Activated CD8-positive, alpha-beta memory T cell treated with anti-CD3 and anti-CD28 coated beads for 4 hours (primary cell): Measurements from ENCODE around the gene PPL.

Experiments
- DNase-seq, 2 donors: peaks; one replicate each; pipeline ENCODE4 v3.0.0-alpha.2; 2020; ENCODE audit warnings: low read depth in 2 of 2

Gene PPL

DNA sequence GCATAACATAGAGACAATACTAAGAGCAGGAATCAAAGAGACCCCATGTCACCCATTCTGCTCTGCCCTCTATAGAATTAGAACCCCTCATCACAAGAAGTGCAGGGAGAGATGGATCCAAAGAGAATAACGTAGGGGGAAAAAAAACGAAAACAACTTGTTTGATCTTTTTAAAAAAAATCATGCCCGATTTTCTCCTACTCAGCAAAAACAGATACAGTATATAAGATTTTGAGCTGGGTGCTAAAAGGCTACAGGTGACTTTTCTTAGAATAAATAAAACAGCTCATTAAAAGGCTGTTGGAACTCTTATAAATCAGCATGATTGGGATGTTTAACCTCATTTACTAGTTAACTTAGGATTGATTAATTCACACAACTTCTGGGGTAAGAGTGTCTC lies 72.2 kb downstream of the PPL start:
- DNase-seq = no peak

DNA sequence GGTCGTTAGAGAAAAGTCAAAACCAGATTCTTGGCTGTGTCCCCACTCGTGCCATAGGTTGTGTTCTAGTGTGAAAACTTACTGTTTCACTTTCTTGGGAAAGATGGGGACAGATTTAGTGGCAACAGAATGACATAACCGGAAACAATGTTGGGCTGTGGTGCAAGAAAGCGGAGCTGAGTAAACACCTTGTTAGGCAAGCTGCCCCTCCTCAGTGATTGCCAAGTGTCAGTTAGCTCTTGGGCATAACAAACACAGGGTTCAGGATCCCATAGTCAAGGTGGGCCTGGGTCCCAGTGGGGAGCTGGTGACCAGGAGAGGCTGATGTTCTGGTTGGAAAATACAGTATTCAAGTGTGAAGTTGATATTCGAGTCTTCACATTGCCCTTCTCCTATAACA lies 74.3 kb downstream of the PPL start:
- no peak for DNase-seq

DNA sequence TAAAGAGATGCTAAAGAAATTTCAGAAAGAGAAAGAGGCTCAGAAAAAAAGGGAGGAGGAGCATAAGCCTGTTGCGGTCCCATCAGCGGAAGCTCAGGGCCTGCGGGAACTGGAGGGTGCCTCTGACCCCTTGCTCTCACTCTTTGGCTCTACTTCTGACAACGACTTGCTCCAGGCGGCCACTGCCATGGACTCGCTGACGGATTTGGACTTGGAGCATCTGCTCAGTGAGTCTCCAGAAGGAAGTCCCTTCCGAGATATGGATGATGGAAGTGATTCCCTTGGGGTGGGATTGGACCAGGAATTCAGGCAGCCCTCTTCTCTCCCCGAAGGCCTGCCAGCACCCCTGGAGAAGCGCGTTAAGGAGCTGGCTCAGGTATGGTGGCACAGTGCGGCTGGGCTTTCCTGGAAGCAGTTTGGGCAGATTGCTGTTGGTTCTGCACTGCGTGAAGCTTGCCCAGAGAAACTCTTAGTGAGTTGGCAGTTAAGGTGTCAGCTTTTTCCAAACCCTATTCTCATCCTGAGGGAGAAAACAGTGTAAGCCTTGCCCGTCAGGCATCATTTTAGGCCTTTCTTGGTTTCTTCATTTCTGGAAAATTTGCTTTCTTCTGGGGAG lies 76.1 kb downstream of the PPL start:
- DNase-seq = no peak

DNA sequence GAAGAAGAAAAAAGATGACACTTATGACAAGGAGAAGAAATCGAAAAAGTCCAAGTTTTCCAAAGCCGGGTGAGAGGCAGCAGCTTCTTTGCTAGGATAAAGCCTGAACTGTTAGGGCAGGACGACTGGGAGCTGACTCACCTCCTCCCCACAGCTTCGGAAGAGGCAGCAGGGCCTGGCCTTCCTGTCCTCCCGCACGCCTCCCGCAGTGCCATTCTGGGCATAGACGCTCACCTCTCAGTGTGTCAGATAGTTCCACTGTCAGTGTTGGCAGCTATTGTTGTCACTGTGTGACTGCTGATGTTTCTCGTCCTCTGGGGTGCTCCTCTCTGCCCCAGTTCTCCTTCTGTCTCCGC lies 77.1 kb downstream of the PPL start:
- DNase-seq = no peak

DNA sequence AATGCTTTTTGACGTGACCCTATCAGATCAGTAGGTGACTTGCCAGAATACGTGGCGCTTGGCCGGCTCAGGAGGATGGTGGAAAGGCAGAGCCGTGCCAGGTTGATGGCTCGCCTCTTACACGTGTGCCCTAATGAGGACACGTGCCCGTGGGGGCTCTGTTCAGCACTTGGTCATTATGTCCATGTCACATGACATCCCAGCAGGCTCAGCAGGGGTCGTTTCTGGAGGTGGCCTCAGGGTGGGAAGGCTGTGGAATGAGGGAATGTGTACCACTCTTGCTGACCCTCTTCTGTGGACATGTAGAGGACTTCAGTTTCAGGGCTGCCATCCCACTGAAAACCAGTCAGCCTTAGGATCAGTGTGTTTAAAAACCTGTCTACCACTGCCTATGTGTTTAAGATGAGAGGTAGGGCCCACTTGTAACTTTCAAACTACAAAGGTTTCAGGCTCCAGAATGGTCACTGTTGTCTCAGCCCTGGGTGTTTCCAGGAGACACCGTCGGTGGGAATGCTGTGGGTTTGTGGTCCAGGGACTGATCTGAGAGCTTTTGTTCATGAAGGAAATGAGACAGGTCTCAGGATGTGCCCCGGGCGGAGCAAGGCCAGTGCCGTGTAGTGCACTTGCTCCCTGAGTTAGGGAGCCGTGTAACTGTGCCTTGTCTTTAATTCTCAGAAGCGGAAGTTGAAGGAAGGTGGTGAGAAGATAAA lies 77.6 kb downstream of the PPL start:
- DNase-seq = no peak

DNA sequence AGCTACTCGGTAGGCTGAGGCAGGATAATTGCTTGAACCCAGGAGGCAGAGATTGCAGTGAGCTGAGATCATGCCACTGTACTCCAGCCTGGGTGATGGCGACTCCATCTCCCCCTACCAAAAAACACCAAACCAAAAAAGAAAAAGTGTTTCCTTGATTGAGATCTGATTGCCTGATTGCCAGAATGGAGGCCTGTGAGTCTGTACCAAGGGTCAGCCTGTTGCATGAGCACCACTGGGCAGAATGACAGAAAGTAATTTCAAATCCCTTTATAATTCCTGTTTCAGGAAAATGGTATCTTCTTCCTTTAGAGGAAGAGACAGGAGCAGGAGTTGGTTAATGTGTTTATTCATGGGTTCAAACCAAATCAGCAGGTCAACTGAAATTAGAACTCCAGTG lies 81.1 kb downstream of the PPL start:
- DNase-seq = no peak

DNA sequence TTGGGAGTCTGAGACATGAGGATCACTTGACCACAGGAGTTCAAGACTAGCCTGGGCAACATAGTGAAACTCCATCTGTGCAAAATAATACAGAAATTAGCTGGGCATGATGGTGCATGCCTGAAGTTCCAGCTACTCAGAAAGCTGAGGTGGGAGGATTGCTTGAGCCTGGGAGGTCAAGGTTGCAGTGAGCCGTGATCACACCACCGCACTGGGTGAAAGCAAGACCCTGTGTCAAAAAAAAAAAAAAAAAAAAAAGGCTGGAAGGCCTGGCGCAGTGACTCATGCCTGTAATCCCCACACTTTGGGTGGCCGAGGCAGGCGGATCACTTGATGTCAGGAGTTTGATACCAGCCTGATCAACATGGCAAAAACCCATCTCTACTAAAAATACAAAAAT lies 81.6 kb downstream of the PPL start:
- DNase-seq = no peak

DNA sequence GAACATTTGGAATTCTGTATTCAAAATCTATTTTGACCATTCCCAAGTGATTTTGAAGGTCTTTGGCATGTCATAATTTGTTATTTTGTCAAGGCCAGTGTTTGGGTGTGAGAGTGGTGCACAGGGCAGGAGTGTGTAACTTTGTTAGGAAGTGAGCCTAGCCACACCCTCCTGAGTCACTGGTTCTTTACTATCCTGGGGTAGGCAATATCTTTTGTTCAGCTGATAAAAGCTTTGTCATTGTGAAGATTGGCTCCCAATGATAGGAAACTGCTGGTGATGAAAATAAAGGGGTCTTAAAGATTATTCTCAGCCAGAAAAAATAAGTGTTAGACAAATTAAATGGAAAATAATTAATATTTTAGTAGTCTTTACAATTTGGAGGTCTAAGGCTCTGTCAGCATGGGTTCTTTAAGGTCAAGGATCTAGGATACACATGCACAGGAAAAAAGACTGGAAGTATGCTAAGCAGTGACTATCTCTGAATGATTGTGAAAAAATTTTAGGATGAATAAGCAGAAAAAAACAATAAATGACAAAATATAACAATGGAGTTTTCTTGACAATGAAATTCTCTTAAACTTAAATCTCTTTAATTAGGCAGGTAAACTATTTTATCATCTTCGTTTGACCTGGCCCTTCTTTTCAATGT lies 84.6 kb downstream of the PPL start:
- no peak for DNase-seq

DNA sequence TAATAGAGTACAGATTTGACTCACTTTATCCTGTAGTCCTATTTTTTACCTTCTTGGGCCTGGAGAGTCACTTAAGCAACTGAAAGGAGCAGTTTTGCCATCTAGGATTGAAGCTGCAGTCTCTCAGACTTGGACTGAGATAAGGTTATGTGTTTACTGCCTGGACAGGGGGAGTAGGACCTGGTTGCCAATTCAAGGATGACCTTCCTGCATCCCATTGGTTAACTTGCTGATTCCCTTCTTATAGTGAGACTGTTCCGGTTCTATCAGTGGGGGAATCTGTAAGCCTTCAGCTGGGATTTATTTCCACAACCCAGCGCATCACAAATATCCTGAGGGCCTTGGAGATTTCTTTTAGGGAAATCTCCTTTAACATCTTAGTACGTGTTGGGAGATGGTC lies 86.7 kb downstream of the PPL start:
- DNase-seq = no peak

DNA sequence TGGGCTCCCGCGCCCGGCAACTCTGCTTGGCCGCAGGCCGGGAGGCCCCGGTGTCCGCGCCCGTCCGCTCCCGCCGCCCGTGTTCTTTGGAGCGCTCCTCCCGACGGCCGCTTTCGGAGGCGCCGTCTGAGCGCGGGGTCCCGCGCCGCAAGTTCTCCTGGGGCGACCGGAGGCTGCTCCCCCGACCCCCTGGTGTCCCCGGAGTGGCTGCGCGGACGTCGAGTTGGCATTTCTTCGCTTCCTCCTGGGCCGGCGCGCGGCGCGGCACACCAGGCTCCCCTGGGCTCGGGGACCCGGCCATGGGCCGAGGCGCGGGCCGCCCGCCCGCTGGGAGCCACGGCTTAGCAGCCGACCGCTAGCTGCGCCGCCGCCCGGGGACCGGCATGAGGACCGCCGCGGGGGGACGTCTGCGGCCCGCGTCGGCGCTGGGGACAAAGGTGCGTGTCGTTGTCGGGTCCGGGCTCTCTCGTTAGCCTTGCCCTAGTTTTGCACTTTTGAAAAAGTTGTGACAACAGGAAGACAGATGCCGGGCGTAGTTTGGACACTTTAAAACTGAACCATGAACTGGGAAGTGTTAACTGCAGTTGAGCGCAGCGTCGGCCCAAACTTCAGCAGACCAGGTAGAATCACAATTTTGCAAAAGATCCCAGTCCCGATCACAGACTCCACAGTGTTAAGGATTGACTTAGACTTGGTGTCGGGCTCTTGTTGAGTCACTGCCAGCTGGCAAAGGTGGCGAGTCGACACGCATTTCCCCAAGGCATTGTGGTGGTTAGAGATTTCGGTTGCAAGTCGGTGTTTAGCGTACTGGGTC lies 89.0 kb downstream of the PPL start:
- DNase-seq = no peak

DNA sequence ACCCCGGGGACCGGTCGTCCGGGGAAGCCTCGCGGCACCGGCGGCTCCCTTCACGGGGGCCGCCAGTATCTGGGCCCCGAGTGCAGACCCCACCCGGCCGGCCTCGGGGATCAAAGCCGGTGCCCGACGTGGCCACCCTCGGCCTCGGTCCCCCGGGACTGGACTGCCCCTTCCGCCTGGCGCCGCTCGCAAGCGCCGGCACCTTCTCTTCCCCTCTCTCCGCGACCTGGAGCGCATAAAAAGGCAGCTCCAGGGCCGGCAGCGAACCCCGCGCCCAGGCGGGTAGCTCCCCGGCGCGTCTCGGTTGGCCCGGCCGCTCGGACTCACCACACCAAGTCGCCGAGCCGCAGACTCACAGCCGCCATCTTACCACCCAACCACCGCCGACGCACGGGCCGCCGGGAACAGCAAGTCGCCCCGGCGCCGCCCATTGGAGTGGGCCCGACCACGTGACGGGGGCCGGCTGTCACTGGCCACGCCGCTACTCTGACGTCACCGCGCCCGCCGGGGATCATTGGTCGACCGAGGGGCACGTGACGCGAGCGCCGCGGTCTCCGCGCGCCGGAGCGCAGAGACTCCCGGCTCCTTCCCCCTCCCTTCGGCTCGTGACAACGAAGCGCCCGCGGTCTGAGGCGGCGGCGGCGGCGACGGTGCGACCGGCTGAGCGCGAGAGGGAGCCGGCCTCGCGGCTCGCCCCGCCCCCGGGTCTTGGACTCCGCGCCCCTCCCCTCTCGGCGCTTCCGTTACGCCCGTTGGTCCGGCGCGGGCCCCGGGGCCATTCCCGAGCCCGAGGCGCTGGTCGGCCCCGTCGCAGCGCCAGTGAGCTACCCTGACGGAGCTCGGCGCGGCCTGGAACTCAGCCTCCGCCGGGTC lies 89.8 kb downstream of the PPL start, which contains the start of the genes GLYR1 and UBN1:
Gene GLYR1, minus strand, starts transcription at position 388 of the 873 bp plus-strand sequence. Its CDS starts 23 bp downstream, at position 365.
Gene UBN1, plus strand, starts transcription at position 581 of the 873 bp plus-strand sequence. CDS start 5,437 bp downstream, outside the sequence.
- peak; percentile 99 for DNase-seq

DNA sequence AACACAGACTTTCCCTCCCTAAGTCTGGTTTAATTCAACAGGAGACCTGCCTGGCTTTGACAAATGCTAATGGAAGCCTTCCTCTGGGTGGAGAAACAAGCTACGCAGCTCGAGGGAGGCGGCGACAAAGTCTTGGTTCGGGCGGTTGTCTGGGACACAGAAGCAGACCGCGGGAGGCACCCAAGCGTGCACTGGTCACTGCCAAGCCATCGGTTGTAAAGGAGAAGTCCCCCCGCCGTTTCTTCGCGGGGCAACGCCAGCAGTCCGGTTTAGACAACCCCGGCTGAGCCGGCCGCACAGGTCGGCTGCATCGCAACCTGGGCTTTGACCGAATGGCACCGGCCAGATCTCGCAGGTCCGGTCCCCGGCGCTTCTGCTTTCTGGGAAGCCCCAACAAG lies 90.4 kb downstream of the PPL start:
- no peak for DNase-seq

DNA sequence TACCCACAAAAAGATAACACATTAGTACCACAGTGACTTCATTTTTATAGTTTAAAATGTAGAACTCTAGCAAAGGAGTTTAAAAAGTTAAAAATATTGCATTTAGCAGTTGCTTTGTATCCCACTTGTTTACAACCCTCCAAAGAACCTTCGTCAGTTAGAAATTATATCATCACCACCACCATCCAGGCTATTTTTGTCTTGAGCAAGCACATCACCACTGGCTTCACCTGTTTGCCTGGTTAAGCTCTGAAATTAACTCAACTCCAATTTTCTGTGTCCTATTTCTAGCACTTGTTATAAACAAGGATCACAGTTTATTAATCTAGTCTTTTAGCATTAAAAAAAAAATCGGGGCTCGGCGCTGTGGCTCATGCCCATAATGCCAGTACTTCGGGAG lies 96.0 kb downstream of the PPL start:
- no peak for DNase-seq

DNA sequence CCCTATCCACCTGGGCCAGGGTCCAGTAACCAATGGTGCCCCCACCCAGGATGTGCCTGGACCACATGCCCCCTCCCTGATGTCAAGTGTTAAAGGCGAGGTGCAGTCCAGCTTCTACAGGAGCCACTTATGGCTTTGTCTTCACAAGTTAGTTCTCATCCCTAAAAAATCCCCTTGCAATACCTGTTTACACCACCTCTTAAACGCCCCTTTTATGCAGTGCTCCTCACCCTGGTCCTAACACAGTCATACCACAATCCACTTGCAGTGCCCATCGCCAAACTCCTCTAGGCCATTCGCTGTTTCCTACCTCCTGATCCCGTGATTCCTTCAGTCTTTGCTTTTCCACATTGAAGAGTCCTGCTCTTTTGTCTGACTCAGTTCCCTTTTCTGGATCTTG lies 97.0 kb downstream of the PPL start:
- DNase-seq = no peak

DNA sequence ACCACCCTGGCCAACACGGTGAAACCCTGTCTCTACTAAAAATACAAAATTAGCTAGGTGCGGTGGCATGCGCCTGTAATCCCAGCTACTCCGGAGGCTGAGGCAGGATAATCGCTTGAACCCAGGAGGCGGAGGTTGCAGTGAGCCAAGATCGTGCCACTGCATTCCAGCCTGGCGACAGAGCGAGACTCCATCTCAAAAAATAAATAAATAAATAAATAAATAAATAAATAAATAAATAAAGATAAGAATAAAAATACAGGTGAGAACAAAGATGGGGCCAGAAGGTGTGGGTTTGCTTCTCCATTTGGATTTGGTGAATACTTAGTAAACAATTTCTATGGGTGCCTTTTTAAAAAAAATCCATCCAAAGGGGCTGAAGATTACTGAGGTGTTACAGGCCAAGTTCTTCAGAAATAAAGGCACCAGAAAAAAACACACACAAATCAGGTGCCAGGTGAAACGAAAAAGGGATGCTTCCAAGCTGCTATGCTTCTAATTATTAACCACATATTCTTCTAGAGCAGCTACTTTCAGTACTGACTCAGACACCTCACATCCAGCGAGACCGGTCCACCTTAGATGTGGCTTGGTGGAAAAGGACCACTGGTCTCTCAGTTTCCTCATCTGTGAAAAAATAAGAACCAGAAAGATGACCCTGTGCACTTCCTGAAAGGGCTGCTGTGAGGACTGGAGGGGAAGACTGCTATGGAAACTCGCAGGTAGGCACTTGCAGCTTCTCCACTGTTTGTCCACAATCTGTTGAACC lies 99.0 kb downstream of the PPL start:
- DNase-seq = no peak

DNA sequence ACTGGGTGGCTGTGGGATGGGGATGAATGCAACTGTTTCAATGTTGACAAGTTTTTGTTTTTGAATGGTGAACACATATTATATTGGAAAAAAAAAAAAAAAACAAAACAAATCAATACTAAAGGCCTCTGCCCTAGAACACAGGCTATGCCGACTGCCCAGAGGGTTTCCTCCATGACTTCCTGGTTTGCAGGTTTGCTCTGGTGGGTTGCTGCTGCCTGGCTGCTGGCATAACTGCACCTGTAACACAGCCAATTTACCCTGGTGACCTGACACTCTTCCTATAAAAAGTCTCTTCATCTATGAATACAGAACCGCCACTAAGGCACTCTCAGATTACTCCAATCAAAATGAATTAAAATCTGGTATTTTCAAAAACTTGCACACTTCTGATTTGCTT lies 100.2 kb downstream of the PPL start:
- no peak for DNase-seq

DNA sequence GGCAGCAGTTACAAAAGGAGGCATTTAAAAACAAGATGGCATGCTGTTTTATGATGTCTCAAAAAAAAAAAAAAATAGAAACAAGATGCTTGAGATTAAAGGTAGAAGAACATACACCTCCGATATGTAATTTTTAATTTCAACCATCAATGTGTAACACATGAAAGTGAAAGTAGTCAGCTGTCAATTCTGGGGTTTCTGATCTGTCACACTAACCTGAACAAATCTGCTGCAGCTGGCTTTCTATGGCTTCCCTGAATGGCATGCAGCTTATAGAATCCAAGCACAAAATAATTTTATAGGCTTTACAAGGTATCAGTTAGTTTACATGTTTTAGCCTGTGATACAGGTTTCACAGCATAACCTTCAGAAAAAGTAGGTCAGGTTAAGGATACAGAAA lies 103.4 kb downstream of the PPL start:
- no peak for DNase-seq

DNA sequence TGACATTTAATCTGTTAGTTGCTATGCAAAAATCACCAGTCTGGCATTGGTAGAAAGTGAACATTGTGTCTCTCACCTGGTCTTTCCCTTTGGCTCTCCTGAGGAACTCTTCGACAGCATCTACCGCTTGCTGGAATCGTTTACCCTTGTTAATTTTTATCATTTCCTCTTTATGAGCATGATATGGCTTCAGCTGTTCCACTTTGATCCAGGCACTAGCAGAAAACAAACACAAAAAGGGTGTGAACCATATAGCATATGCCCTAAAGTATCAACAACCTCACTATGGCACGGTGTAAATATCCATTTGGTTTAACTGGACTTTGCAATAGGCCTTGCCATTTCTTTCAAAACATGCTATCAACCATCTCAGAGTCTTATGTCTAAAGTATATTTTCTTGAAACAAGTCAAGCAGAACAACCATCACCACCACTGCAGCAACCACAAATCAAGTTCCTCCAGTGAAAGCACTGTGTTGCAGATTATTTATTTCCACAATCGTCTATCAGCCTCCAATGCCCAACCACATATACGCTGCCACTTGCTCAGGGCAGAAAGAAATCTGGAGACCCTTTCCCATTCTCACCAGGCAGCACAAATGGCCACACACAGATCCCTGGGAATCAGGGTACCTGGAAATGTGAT lies 104.1 kb downstream of the PPL start:
- DNase-seq = no peak
